K562 (cell line): ENCODE measurements around the gene ARHGAP10. TPM values are rescaled to one million over a fixed set of nuclear protein-coding genes. Genes with fewer than 3 reads are reported as not detected.

Experiments
- ATAC-seq: fragments of 200-7000 bp; cut with Tn5 transposase; 3 replicates; pipeline ENCODE4 v1.9.1; 2020; ENCODE audit warnings: moderate library complexity
- BruUV-seq: library from RNA; stranded (reverse); fragments of 400-500 nt; replicated peaks from 2 replicates; lab custom pipeline; 2021; lab: Mats Ljungman, UMichigan
- CTCF ChIA-PET: fragments of 300-600 bp; formaldehyde crosslinking; extraction: SDS; loops from one replicate; lab custom pipeline; 2021; ENCODE audit warnings: low intra/inter-chr PET ratio; lab: Yijun Ruan, JAX
- POLR2A ChIA-PET: fragments of 300-600, 350-650 bp; sonication (Branson Sonifier 250); formaldehyde crosslinking; extraction: SDS; loops from one replicate; lab custom pipeline; 2021; ENCODE audit warnings: antibody characterized with exemption, inconsistent platforms; lab: Yijun Ruan, JAX
- DNase-seq, 4 experiments: peaks; one replicate each; pipeline versions ENCODE4 v3.0.0 to v3.0.0-alpha.2; 2011 to 2018; ENCODE audit warnings: low spot score in 3 of 4, mixed read lengths in 3 of 4; ENCODE audit errors: extremely low read depth in 1 of 4
- FAIRE-seq: peaks from 2 replicates; lab custom pipeline; 2011; peaks lifted over from hg19 to GRCh38; lab: Jason Lieb, UNC
- H2AFZ ChIP-seq: 2 replicates; pipeline ENCODE4 v1.6.0; 2011; ENCODE audit warnings: low read depth, low read length, control low read depth, inconsistent platforms
- H3K27ac ChIP-seq: fragments of 200-600 bp; 3 replicates; pipeline ENCODE4 v1.8.0; 2011; ENCODE audit warnings: low read depth, mild to moderate bottlenecking, control low read depth, inconsistent platforms, low read length, moderate library complexity, mixed read lengths; ENCODE audit errors: extremely low read depth
- H3K27me3 ChIP-seq, 2 experiments: fragments of 300-600 bp in 1 of 2; 2 replicates in 1 of 2; 3 replicates in 1 of 2; pipeline versions ENCODE4 v1.6.0 to v1.8.0; 2011; ENCODE audit warnings: inconsistent platforms in 2 of 2, low read length in 2 of 2, mild to moderate bottlenecking in 1 of 2, mixed read lengths in 1 of 2, moderate library complexity in 1 of 2; ENCODE audit not compliant: control insufficient read depth in 2 of 2, insufficient read depth in 2 of 2
- H3K36me3 ChIP-seq: fragments of 300-600 bp; 3 replicates; pipeline ENCODE4 v1.8.0; 2011; ENCODE audit warnings: mild to moderate bottlenecking, low read length, inconsistent platforms; ENCODE audit not compliant: control insufficient read depth, insufficient read depth
- H3K4me1 ChIP-seq, 2 experiments: fragments of 200-600 bp in 1 of 2; replicated peaks in 1 of 2; 2 replicates in 1 of 2; 3 replicates in 1 of 2; pipeline versions ENCODE4 v1.5.1 to v1.8.0; 2011; ENCODE audit warnings: inconsistent platforms in 2 of 2, low read length in 2 of 2, mild to moderate bottlenecking in 1 of 2, mixed read lengths in 1 of 2, moderate library complexity in 1 of 2; ENCODE audit not compliant: control insufficient read depth in 2 of 2, insufficient read depth in 2 of 2
- H3K4me2 ChIP-seq: 2 replicates; pipeline ENCODE4 v1.6.1; 2011; ENCODE audit warnings: low read length, control low read depth, inconsistent platforms, mixed read lengths; ENCODE audit not compliant: insufficient read depth
- H3K4me3 ChIP-seq: fragments of 200-600 bp; sonication (generic), shearing (Covaris generic); 2 replicates; pipeline ENCODE4 v1.5.1; 2016; ENCODE audit warnings: control low read depth, inconsistent platforms
- H3K79me2 ChIP-seq: fragments of 200-600 bp; 3 replicates; pipeline ENCODE4 v1.8.0; 2011; ENCODE audit warnings: low read length, inconsistent platforms; ENCODE audit not compliant: control insufficient read depth, insufficient read depth
- H3K9ac ChIP-seq, 2 experiments: 2 replicates each; pipeline versions ENCODE4 v1.6.0 to v1.6.1; 2011; ENCODE audit warnings: low read depth in 2 of 2, low read length in 2 of 2, control low read depth in 1 of 2, inconsistent platforms in 1 of 2, mild to moderate bottlenecking in 1 of 2, mixed read lengths in 1 of 2; ENCODE audit not compliant: insufficient read depth in 1 of 2
- H3K9me1 ChIP-seq: one replicate; pipeline ENCODE4 v1.6.0; 2011; ENCODE audit warnings: inconsistent platforms, mild to moderate bottlenecking, low read length, moderate library complexity; ENCODE audit not compliant: control insufficient read depth, insufficient read depth
- H3K9me3 ChIP-seq: replicated peaks from 2 replicates; pipeline ENCODE4 v1.5.1; 2011; ENCODE audit warnings: low read depth, low read length, inconsistent platforms; ENCODE audit not compliant: control insufficient read depth, insufficient read depth
- H4K20me1 ChIP-seq: replicated peaks from 2 replicates; pipeline ENCODE4 v1.6.1; 2011; ENCODE audit warnings: low read length, inconsistent platforms, mixed read lengths; ENCODE audit not compliant: control insufficient read depth, insufficient read depth
- NR2C2 ChIP-seq, 2 experiments: fragments of 200-800 bp in 1 of 2; sonication (Bioruptor generic) in 1 of 2; sonication (generic) in 1 of 2; formaldehyde crosslinking in 1 of 2; IDR thresholded peaks; 2 replicates each; pipeline versions ENCODE4 v1.6.1 to v1.8.0; 2016 to 2022; ENCODE audit warnings: mild to moderate bottlenecking in 1 of 2, missing compliant biosample characterization in 1 of 2, missing genetic modification characterization in 1 of 2, missing genetic modification reagents in 1 of 2
- TEAD1 ChIP-seq, 2 experiments: fragments of 450-650 bp in 1 of 2; sonication (generic) in 1 of 2; formaldehyde crosslinking; IDR thresholded peaks; 2 replicates each; pipeline versions ENCODE4 v1.4.0 to v1.8.0; 2020 to 2022; ENCODE audit warnings: mild to moderate bottlenecking in 2 of 2, missing genetic modification reagents in 1 of 2
- WGBS: fragments of 100-300 bp; shearing (Covaris generic); methylation state at CpG from one replicate; pipeline ENCODE4 v1.1.6; 2016; ENCODE audit warnings: low coverage, mixed read lengths; ENCODE audit not compliant: insufficient coverage; ENCODE audit errors: missing lambda C conversion rate; 5-methylcytosine and 5-hydroxymethylcytosine counted together
- in situ Hi-C: fragments of 300-500 bp; cut with MboI; formaldehyde crosslinking; loops from 4 replicates; pipeline ENCODE4 v1.15.0; 2018; ENCODE audit warnings: inconsistent platforms, mixed read lengths
- intact Hi-C: fragments of 100-400 bp; cut with micrococcal nuclease; formaldehyde crosslinking; loops from 2 replicates; pipeline ENCODE4 v1.14.2; 2022
- polyA plus RNA-seq, 8 experiments: library from polyadenylated mRNA; depleted of rRNA in 4 of 8; stranded (reverse) in 5 of 8; unstranded in 3 of 8; fragments of >200 nt; fragmentation: Nextera tagmentation in 2 of 8; fragmentation: Illumina TruSeq in 1 of 8; extraction: Ambion mirVana in 2 of 8; extraction: Trizol in 1 of 8; gene quantifications; 2 replicates each; pipeline versions ENCODE4 v1.2.1 to v1.2.3, GENCODE V29; 2011 to 2014; ENCODE audit warnings: inconsistent platforms in 1 of 8, missing spikeins in 1 of 8
- total RNA-seq, 7 experiments: library from RNA; depleted of rRNA in 6 of 7; stranded (reverse); fragments of >200 nt in 6 of 7; fragmentation: Illumina TruSeq in 2 of 7; extraction: Trizol in 2 of 7; gene quantifications; 2 replicates each; pipeline versions ENCODE4 v1.2.1 to v1.2.3, GENCODE V29; 2011 to 2021; ENCODE audit warnings: low replicate concordance in 1 of 7
- TF ChIP-seq, protein P1 (sequence below): fragments of 450-650 bp; IDR thresholded peaks from 2 replicates; pipeline ENCODE4 v1.6.1; 2014; ENCODE audit warnings: low read depth, mild to moderate bottlenecking, moderate library complexity, borderline replicate concordance

Gene ARHGAP10
- total and polyA plus RNA-seq, 9 of the 15 experiments (the other 6 are each of a cell fraction or from before 2014, with no cell fraction given) = 0.03 to 0.22 (median 0.06) TPM; not detected in 3

DNA sequence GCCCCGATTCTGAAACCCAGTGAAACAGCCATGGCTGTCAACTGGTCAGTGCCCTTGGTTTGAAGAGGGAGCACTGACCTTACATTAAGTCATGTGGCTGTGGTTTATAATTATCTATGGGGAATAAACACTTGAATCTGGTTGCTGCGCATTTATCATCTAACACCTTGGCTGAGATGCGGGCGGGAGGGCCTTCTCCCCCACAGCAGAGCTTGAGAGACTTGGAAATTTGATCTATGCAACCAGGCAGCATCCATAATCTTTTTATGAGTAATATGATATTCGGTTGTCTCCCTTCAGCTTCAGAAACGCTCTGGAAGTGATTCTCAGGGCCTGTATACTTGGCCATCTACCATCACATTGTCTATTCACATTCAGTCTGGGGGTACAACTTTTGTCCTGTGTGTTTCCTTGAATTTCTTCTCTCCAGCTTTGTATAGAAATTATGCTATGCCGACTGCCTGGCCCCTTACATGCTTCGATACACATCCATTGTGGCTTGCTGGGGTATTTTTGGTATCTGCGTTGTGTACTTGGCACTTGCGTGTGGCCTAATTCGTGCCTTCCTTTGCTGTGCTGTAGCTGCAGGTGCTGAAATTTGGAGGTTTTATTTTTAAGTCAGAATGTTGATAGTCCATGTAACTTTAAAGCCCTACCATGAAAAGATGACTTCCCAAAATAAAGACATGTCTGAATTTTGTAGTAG lies 321.6 kb downstream of the ARHGAP10 start:
- Histone ChIP-seq H3K27me3 (no peaks in the 10 kb centered on the region), H3K27ac (no peak overlapping the region), H4K20me1 (no peaks in the 10 kb centered on the region), H3K9me3 (no peaks in the 10 kb centered on the region), H3K4me3 (no peak overlapping the region), H2AFZ (no peak overlapping the region), H3K4me2 (no peak overlapping the region), H3K79me2 (no peaks in the 10 kb centered on the region), H3K4me1 (no peaks in the 10 kb centered on the region), H3K9me1 (no peaks in the 10 kb centered on the region), H3K9ac (no peak overlapping the region), H3K36me3 (no peaks in the 10 kb centered on the region)
- no peak for DNase-seq
- FAIRE-seq = no peak
- in situ Hi-C loops = no loop called here
- no peak for ATAC-seq
- WGBS = 5% methylated on average over 11 of the region's 11 CpGs
- TF ChIP-seq, protein P1, sequence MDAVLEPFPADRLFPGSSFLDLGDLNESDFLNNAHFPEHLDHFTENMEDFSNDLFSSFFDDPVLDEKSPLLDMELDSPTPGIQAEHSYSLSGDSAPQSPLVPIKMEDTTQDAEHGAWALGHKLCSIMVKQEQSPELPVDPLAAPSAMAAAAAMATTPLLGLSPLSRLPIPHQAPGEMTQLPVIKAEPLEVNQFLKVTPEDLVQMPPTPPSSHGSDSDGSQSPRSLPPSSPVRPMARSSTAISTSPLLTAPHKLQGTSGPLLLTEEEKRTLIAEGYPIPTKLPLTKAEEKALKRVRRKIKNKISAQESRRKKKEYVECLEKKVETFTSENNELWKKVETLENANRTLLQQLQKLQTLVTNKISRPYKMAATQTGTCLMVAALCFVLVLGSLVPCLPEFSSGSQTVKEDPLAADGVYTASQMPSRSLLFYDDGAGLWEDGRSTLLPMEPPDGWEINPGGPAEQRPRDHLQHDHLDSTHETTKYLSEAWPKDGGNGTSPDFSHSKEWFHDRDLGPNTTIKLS = no peak
- POLR2A ChIA-PET = no interaction called here
- BruUV-seq = no TSS peak
- CTCF ChIA-PET = no interaction called here
- intact Hi-C loops = no loop called here

DNA sequence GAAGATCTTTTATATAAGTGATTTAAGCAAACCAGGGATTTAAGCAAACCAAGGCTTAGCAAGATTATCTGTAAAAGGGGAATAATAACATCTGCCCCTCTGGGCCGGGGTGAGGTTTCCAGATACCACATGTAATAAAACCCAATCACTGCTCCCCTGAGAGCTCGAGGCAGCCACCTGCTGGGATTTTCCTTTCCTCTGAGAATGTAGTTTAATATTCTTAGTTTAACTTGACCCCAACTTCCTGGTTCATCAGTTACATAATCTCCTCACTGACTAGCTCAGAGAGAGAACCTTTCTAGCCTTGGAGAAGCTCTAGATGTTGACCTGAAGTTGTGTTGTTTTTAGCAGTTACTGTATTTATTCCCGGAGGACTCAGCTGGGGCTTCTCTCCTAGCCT lies 322.4 kb downstream of the ARHGAP10 start:
- in situ Hi-C loops = no loop called here
- ChIA-PET POLR2A (interaction anchor here (1.4 kb wide), 1 partner anchor 20 kb away, joined by 5 read pairs; no protein-coding TSS in a partner anchor), CTCF (no interaction called here)
- no peak overlapping the region for H3K9ac ChIP-seq
- intact Hi-C loops = no loop called here
- no peak overlapping the region for H3K27ac ChIP-seq
- 0% methylated on average over 3 of the region's 3 CpGs for WGBS
- H3K36me3 ChIP-seq = no peaks in the 10 kb centered on the region
- no peaks in the 10 kb centered on the region for H3K27me3 ChIP-seq
- no peaks in the 10 kb centered on the region for H3K79me2 ChIP-seq
- H2AFZ ChIP-seq = no peak overlapping the region
- no peaks in the 10 kb centered on the region for H3K9me3 ChIP-seq
- FAIRE-seq = no peak
- no TSS peak for BruUV-seq
- H3K4me3 ChIP-seq = no peak overlapping the region
- no peaks in the 10 kb centered on the region for H3K4me1 ChIP-seq
- no peak overlapping the region for H3K4me2 ChIP-seq
- no peaks in the 10 kb centered on the region for H4K20me1 ChIP-seq
- ATAC-seq = no peak
- no peaks in the 10 kb centered on the region for H3K9me1 ChIP-seq
- TF ChIP-seq TEAD1 (CRISPR knock-in tag; IDR thresholded peaks at IDR 0.05) (no peak), NR2C2 (CRISPR knock-in tag; IDR thresholded peaks at IDR 0.05) (no peak), NR2C2 (tag; IDR thresholded peaks at IDR 0.05) (peak; percentile 22; the same call in 1 of the 2 replicates)
- no peak for DNase-seq
